OCI-LY7 (cell line): ENCODE measurements around the gene PLXDC1. TPM values are rescaled to one million over a fixed set of nuclear protein-coding genes. Genes with fewer than 3 reads are reported as not detected.

Source experiments
- BruUV-seq: library from RNA; stranded (reverse); fragments of 400-500 nt; replicated peaks from 2 replicates; lab custom pipeline; 2021; lab: Mats Ljungman, UMichigan
- CTCF ChIA-PET: fragments of 300-600 bp; sonication (Branson Sonifier 250); formaldehyde crosslinking; loops from one replicate; lab custom pipeline; 2022; ENCODE audit warnings: antibody characterized with exemption; ENCODE audit not compliant: unreplicated experiment; lab: Charles Lee
- POLR2A ChIA-PET: fragments of 300-600 bp; sonication (Branson Sonifier 250); formaldehyde crosslinking; loops from one replicate; lab custom pipeline; 2022; ENCODE audit warnings: antibody characterized with exemption; lab: Charles Lee
- DNase-seq: peaks from one replicate; pipeline ENCODE4 v3.0.0-alpha.2; 2015; ENCODE audit warnings: low spot score
- H2AFZ ChIP-seq: fragments of 200-600 bp; sonication (generic), shearing (Covaris generic); 2 replicates; pipeline ENCODE4 v1.6.1; 2014; ENCODE audit warnings: mild to moderate bottlenecking, antibody characterized with exemption, low read length, moderate library complexity
- H3K27ac ChIP-seq: fragments of 200-600 bp; sonication (generic); 2 replicates; pipeline ENCODE4 v1.5.1; 2014; ENCODE audit warnings: mixed run types, low read depth, mild to moderate bottlenecking, moderate library complexity, low read length, inconsistent platforms; ENCODE audit not compliant: poor library complexity, severe bottlenecking
- H3K36me3 ChIP-seq: fragments of 200-600 bp; sonication (generic); 2 replicates; pipeline ENCODE4 v1.6.1; 2014; ENCODE audit warnings: mild to moderate bottlenecking, antibody characterized with exemption, low read length, moderate library complexity, mixed read lengths; ENCODE audit not compliant: insufficient read depth
- H3K4me1 ChIP-seq: fragments of 200-600 bp; sonication (generic); 2 replicates; pipeline ENCODE4 v1.5.1; 2014; ENCODE audit warnings: mild to moderate bottlenecking, low read length; ENCODE audit not compliant: insufficient read depth, poor library complexity, severe bottlenecking
- H3K4me2 ChIP-seq: fragments of 200-600 bp; sonication (generic); 2 replicates; pipeline ENCODE4 v1.6.1; 2014; ENCODE audit warnings: mild to moderate bottlenecking, low read length
- H3K4me3 ChIP-seq: fragments of 200-600 bp; sonication (generic); 2 replicates; pipeline ENCODE4 v1.5.1; 2014; ENCODE audit warnings: mild to moderate bottlenecking, low read depth, low read length; ENCODE audit not compliant: poor library complexity, severe bottlenecking
- H3K79me2 ChIP-seq: fragments of 200-600 bp; sonication (generic); 2 replicates; pipeline ENCODE4 v1.6.1; 2016; ENCODE audit warnings: low read depth, mild to moderate bottlenecking, low read length, moderate library complexity, mixed read lengths; ENCODE audit not compliant: insufficient read depth
- H3K9me2 ChIP-seq: fragments of 200-600 bp; sonication (generic); 2 replicates; pipeline ENCODE4 v1.6.1; 2016; ENCODE audit warnings: mild to moderate bottlenecking, low read length, mixed read lengths; ENCODE audit not compliant: insufficient read depth
- H3K9me3 ChIP-seq: fragments of 200-600 bp; sonication (generic); 2 replicates; pipeline ENCODE4 v1.6.1; 2014; ENCODE audit warnings: mild to moderate bottlenecking, mixed run types, low read length, mixed read lengths
- H4K20me1 ChIP-seq: fragments of 200-600 bp; sonication (generic); 2 replicates; pipeline ENCODE4 v1.6.1; 2014; ENCODE audit warnings: mild to moderate bottlenecking, antibody characterized with exemption, low read length, moderate library complexity, mixed read lengths; ENCODE audit not compliant: insufficient read depth
- EZH2phosphoT487 ChIP-seq: fragments of 200-600 bp; sonication (generic); IDR thresholded peaks from 2 replicates; pipeline ENCODE4 v1.6.1; 2018; ENCODE audit warnings: low read depth, borderline replicate concordance, mild to moderate bottlenecking, mixed run types, antibody characterized with exemption, low read length, moderate library complexity, mixed read lengths
- intact Hi-C: fragments of 100-400 bp; cut with micrococcal nuclease; formaldehyde crosslinking; loops from one replicate; pipeline ENCODE4 v1.10.0; 2022; ENCODE audit not compliant: unreplicated experiment
- small RNA-seq: library from RNA; depleted of rRNA; stranded (forward); fragments of <200 nt; gene quantifications from one replicate; pipeline ENCODE3, GENCODE V24; 2014
- total RNA-seq, 2 experiments: library from RNA; depleted of rRNA in 1 of 2; stranded (reverse); fragments of >200 nt in 1 of 2; shearing (Covaris generic) in 1 of 2; gene quantifications; 2 replicates each; pipeline ENCODE4 v1.2.3, GENCODE V29; 2014 to 2022
- TF ChIP-seq, protein P1 (sequence below): fragments of 200-600 bp; sonication (generic); conservative IDR thresholded peaks from 2 replicates; pipeline ENCODE4 v1.5.1; 2014; ENCODE audit warnings: mild to moderate bottlenecking, antibody characterized with exemption, low read length, moderate library complexity, mixed read lengths

PLXDC1 gene
- total RNA-seq, 2 experiments from 2014 or later, result 0.13 to 0.67 TPM

DNA sequence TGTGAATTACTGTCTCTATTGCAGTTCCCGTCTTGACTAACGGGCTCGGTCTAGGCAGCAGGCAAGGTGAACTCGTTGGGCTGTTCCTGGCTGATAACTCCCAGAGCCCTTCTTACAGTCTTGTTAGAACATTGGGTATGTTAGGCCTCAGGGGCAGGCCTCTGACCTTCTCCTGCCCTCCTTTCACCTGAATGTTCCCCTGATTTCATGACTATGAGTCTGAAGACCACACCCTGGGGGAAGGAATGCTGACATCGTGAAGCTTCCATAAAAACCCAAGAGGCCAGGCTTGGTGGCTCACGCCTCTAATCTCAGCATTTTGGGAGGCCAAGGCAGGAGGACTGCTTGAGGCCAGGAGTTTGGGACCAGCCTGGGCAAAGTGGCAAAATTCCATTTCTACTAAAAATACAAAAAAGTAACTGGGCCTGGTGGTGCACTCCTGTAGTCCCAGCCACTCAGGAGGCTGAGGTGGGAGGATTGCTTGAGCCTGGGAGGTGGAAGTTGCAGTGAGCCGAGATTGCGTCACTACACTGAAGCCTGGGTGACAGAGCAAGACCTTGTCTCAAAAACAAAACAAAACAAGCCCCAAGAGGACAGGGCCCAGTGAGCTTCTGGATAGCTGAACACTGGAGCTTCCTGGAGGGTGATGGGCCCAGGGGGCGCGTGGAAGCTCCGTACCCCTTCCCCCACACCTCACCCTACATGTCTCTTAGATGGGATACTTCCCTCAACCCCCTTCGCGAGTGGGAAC, 136.5 kb downstream of the PLXDC1 start:
- Histone ChIP-seq H4K20me1 (no peaks in the 10 kb centered on the region), H3K79me2 (no peaks in the 10 kb centered on the region), H3K4me3 (no peak overlapping the region), H3K9me3 (no peaks in the 10 kb centered on the region), H3K27ac (no peak overlapping the region), H3K9me2 (no peaks in the 10 kb centered on the region), H3K4me1 (peaks cover 9% of the 10 kb centered on the region), H3K36me3 (no peaks in the 10 kb centered on the region), H3K4me2 (no peak overlapping the region), H2AFZ (no peak overlapping the region)
- no peak for DNase-seq
- ChIA-PET POLR2A (interaction anchor here (0.9 kb wide), 1 partner anchor 85 kb away, joined by 3 read pairs; no protein-coding TSS in a partner anchor), CTCF (no interaction called here)
- no TSS peak for BruUV-seq
- intact Hi-C loops, result no loop called here
- TF ChIP-seq, protein P1, sequence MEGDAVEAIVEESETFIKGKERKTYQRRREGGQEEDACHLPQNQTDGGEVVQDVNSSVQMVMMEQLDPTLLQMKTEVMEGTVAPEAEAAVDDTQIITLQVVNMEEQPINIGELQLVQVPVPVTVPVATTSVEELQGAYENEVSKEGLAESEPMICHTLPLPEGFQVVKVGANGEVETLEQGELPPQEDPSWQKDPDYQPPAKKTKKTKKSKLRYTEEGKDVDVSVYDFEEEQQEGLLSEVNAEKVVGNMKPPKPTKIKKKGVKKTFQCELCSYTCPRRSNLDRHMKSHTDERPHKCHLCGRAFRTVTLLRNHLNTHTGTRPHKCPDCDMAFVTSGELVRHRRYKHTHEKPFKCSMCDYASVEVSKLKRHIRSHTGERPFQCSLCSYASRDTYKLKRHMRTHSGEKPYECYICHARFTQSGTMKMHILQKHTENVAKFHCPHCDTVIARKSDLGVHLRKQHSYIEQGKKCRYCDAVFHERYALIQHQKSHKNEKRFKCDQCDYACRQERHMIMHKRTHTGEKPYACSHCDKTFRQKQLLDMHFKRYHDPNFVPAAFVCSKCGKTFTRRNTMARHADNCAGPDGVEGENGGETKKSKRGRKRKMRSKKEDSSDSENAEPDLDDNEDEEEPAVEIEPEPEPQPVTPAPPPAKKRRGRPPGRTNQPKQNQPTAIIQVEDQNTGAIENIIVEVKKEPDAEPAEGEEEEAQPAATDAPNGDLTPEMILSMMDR, result no peak
- no peak for TF ChIP-seq EZH2phosphoT487

DNA sequence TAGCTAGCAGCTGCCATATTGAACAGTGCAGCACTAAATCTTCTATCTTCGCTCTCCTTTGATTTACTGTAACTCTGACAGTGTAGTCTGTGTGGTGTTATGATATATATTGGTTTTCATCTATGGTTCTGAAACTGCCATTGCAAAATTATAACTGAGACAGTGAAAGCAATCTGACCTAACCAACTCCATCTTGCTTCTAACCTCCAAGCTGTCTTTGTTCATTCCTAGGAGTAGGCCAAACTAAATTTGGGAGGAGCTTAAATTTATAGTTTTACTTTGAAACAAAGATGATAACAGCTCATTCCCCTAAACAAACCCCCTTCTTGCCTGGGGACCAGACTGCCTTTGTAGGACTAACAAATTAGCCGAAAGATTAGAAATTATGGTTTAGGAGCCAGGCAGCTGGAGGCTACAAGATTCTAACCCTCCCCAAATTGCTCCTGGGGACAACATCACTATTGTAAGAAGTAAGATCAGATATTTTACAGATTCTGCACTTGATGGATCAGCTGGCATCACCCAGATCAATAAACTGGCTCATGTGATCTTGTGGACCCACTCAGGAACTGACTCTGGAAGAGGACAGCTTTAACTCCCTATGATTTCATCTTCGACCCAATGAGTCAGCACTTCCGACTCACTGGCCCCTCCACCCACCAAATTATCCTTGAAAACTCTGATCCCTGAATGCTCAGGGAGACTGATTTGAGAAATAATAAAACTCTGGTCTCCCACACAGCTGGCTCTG, 137.2 kb downstream of the PLXDC1 start:
- DNase-seq, result no peak
- no peaks in the 10 kb centered on the region for H4K20me1 ChIP-seq
- H3K27ac ChIP-seq, result no peak overlapping the region
- H3K9me3 ChIP-seq, result no peaks in the 10 kb centered on the region
- intact Hi-C loops, result no loop called here
- H3K9me2 ChIP-seq, result no peaks in the 10 kb centered on the region
- ChIA-PET CTCF (no interaction called here), POLR2A (interaction anchor here (0.9 kb wide), 1 partner anchor 86 kb away, joined by 3 read pairs; no protein-coding TSS in a partner anchor)
- H3K4me3 ChIP-seq, result no peak overlapping the region
- H3K36me3 ChIP-seq, result no peaks in the 10 kb centered on the region
- H3K4me1 ChIP-seq, result peaks cover 9% of the 10 kb centered on the region
- H2AFZ ChIP-seq, result no peak overlapping the region
- H3K79me2 ChIP-seq, result no peaks in the 10 kb centered on the region
- BruUV-seq, result no TSS peak
- no peak overlapping the region for H3K4me2 ChIP-seq
- TF ChIP-seq EZH2phosphoT487, result no peak

Small RNA genes lying within 50 kb of the gene (small RNA-seq; reads per million reads assigned to genes)
- gene AC091178.1, result not detected

Other genes starting within 250 kb of the PLXDC1 start
- gene FBXO47, start 184.2 kb downstream of the PLXDC1 start, total RNA-seq (2014; rRNA removed; shearing (Covaris generic)), result not detected in 2 replicates
- 0.13 and 0.15 TPM in 2 replicates for gene FBXO47, start 184.2 kb downstream of the PLXDC1 start, total RNA-seq (2022)
- 0.16 and 2.4 TPM in 2 replicates for gene ARL5C, start 14.5 kb upstream of the PLXDC1 start, total RNA-seq (2014; rRNA removed; shearing (Covaris generic))
- gene ARL5C, start 14.5 kb upstream of the PLXDC1 start, total RNA-seq (2022), result 0.65 and 0.68 TPM in 2 replicates
- 17.9 and 23.7 TPM in 2 replicates for gene CACNB1, start 46.0 kb upstream of the PLXDC1 start, total RNA-seq (2014; rRNA removed; shearing (Covaris generic))
- gene CACNB1, start 46.0 kb upstream of the PLXDC1 start, total RNA-seq (2022), result 30.9 and 35.5 TPM in 2 replicates
- 4,395 and 6,079 TPM in 2 replicates for gene RPL19, start 48.6 kb upstream of the PLXDC1 start, total RNA-seq (2014; rRNA removed; shearing (Covaris generic))
- gene RPL19, start 48.6 kb upstream of the PLXDC1 start, total RNA-seq (2022), result 3,132 and 3,168 TPM in 2 replicates
- gene STAC2, start 74.3 kb upstream of the PLXDC1 start, total RNA-seq (2014; rRNA removed; shearing (Covaris generic)), result 0.03 TPM in 1 of 2 replicates, not detected in the other
- gene STAC2, start 74.3 kb upstream of the PLXDC1 start, total RNA-seq (2022), result not detected in 2 replicates
- gene FBXL20, start 250.0 kb upstream of the PLXDC1 start, total RNA-seq (2014; rRNA removed; shearing (Covaris generic)), result 2.1 and 2.2 TPM in 2 replicates
- 12.2 and 12.3 TPM in 2 replicates for gene FBXL20, start 250.0 kb upstream of the PLXDC1 start, total RNA-seq (2022)